Activated effector memory CD4-positive, alpha-beta T cell treated with anti-CD3 and anti-CD28 coated beads, Interleukin-2, amount 50 U/mL, for 16 hours (primary cell): Measurements from ENCODE around the gene HSCB.
"Not testable (repeated sequence)": the region's sequence is repeated elsewhere in the genome, so short reads cannot be mapped to it uniquely, and the experiment has no call there.

ENCODE experiments used
- DNase-seq: peaks from one replicate; pipeline ENCODE4 v3.0.0-alpha.2; 2020

HSCB gene, protein sequence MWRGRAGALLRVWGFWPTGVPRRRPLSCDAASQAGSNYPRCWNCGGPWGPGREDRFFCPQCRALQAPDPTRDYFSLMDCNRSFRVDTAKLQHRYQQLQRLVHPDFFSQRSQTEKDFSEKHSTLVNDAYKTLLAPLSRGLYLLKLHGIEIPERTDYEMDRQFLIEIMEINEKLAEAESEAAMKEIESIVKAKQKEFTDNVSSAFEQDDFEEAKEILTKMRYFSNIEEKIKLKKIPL

DNA sequence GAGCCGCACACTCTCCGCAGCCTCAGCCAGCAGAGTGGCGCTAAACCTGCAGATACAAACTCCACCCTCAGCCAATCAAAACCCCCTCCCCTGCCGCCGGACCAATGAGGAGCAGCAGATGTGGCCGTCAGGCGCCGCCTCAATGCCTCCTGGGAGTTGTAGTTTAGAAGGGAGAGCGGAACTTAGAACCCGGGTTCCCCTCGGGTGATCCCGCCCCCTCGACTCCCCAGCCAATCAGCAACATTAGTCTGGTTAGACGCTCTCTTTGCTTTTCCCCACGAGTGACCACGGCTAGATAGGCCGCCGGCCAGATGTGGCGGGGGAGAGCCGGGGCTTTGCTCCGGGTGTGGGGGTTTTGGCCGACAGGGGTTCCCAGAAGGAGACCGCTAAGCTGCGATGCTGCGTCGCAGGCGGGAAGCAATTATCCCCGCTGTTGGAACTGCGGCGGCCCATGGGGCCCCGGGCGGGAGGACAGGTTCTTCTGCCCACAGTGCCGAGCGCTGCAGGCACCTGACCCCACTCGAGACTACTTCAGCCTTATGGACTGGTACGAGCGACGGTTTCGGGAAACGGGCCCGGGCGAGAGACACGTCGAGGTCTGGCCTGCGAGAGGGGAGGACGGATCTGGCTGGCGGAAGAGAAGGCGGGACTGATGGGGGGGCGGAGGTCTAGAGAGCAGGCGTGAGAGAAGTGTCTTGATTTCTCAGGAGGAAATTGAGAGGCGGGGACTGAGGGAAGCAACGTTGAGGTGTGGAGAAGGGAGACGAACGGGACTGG lies at the start of gene HSCB, which contains the start of gene CHEK2:
Gene HSCB (plus strand): TSS at position 255 of the 777 bp plus-strand sequence. CDS start 57 bp downstream, at position 312.
Gene CHEK2 (minus strand): TSS at position 36 of the 777 bp plus-strand sequence. CDS start 7,099 bp downstream, outside the sequence.
- DNase-seq, result peak; percentile 99

DNA sequence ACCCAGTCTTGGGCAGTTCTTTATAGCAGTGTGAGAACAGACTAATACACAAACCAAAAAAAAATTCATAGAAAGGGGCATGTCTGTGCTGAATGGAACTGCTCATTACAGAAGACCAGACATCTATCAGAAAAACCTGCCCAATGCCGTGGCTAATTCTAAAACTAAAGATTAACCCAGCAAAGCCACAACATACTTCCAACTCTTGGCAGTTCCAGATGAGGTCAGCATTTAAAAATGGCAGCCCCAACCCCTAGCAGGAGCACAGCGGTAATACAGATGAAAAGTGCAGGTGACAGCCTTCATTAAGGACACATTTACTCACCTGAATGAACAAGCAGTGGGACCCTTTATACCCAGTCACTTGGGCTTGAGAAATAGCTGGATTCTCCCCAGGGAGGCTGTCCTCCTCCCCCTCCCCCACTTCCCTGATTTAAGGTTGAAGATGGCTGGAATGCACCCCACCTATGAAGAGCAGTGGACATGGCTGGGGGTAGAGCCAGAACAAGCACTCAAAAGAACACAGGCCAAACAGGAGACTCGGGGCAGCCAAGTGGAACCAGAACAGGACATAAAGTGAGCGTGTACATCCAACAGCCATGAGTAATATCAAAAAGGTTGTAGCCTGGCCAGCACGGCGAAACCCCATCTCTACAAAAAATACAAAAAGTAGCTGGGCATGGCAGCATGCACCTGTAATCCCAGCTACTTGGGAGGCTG lies 48.6 kb upstream of the HSCB start:
- DNase-seq, result not testable (repeated sequence)

DNA sequence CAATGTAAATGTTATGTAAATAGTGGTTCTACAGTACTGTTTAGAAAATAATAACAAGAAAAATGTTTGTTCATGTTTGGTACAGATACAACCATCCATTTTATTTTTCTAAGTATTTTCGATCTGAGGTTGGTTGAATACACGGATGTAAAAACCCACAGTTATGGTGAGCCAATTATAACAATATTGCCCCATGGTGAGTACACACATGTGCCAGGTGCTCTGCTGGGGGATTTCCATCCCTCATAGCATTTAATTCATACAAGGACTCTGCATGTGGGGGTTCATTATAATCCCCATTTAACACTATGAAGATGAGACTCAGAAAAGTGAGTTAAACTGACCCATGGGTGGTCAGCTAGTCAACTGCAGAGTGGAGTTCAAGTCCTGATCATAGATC lies 38.9 kb upstream of the HSCB start:
- no peak for DNase-seq

DNA sequence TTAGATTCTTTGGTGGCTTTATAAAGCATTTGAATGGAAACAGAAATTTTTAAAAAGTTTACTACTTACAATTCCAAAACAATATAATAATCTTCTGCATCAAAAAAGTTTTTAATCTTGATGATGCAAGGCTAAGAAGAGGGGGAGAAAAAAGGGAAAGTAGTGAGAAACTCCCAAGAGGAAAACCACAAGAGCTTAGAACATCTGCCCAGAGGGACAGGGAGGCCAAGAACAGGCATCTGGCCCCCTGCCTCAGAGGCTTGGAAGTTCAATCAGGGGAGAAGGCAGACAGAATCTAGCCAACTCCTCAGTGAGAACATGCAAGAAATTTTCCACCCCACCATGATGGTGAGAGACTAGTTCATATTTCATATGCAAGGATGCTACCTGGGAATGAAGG lies 38.4 kb upstream of the HSCB start:
- DNase-seq, result no peak

DNA sequence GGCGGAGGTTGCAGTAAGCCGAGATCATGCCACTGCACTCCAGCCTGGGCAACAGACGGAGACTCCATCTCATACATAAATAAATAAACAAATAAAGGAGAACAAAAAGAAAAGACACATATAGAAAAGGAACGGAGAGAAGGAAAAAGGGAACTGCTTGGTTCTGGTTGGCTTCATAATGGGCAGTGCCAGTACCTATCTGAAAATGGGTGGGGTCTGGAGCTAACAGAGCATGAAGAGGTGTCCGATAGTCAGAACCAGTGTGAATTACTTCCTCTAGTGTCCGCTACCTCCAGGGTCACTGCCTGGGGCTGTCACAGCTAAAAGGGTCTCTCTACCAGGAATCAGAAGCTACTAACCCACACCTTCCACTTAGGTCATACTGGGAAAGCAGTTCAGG lies 35.0 kb upstream of the HSCB start:
- no peak for DNase-seq

DNA sequence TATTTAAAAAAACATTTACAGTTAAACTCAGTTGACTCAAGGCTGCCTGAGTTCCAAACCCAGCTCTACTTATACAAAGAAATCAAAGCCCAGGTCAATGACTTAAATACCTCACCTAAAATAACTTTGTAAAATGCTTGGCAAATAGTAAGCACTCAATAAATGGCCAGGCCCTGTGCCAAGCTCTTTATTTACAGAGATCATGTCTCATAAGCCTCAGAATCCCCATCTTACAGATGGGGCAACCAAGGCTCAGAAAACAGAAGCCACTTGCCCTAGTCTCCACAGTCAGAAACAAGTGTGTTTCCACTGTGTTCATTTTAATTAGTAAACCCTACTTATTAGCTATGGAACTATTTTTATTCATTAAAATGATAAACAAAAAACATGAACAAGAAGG lies 31.7 kb upstream of the HSCB start:
- no peak for DNase-seq

DNA sequence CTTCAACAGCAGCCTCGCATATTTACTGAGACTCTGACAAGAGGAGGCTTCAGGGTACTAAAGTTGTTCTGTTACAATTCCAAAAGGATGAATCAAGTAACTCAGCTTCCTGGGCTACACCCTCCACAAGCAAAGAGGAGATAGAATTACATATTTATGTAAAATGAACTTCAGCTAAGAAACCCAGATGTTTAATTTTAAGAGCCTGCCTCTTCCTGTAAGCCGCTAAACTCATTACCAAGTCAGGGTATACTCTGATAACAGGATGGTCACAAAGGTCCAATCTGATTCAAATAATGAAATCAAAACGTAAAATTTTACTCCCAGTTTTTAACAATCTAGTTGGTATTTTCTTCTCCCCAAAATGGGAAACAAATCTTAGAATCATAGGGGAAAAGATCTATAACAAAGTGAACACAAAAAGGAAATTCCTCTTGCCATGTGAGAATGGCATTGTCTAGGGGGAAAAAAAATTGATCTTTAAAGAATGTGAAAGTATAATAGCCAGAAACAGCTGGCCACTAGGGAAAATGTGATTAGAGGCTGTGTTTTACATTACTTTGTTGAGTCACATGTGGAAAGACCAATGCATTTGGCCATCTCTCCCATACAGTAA lies 31.2 kb upstream of the HSCB start:
- no peak for DNase-seq

DNA sequence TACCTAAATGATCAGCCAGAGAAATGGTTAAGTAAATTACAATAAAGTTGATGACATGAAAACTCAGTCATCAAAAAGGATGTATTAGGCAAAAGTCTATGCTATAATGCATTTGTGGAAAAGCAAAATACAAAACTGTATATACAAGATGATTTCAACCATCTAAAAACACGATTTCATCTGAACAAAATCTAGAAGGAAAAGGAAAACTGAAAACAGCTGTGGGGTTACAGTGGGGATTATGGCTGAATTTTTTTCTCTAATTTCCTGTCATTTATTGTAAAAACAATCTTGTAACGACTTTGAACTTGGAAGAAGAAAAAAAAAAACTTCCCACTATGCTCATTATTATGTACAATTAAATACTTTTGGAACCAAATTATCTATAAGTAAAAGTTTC lies 30.5 kb upstream of the HSCB start:
- no peak for DNase-seq

DNA sequence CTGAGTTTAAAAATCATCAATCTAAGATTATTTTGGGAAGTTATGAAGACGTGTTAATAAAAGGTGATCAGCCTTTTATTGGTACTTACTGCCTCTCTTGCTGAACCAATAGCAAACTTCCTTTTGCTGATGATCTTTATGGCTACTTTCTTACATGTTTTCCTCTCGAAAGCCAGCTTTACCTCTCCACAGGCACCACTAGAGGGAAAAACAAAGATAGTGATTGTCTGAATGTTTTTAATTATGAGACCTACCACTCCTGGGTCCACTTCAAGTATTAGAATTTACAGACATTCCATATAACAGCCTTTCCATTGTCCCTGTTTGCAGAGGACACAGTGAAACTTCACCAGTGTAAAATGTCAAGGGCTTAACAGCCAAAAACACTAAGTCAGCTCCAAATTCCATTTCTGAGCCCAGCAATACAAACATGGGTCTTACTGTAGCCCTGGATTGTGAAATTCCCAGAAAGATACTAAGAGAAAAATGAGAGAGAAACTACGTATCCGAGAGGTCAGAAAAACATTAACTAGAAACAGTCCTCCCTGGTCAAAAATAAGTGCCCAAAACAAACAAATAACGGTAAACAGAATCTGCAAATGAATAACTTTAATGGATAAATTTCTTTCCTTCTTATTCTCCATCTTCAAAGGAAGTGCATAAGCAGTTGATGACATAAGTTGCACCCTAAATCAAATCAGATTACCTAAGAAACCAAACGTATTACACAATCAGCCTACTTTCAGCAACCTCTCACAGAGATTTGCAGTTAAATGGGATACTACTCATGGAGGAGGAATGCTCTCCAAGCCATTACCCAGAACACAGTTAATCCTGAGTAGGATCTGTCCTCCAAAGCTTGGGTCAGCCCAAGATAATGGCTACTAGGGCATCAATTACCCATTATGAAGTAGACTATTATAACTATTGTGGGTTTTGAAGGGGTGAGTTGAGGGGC lies 29.7 kb upstream of the HSCB start:
- DNase-seq, result no peak

DNA sequence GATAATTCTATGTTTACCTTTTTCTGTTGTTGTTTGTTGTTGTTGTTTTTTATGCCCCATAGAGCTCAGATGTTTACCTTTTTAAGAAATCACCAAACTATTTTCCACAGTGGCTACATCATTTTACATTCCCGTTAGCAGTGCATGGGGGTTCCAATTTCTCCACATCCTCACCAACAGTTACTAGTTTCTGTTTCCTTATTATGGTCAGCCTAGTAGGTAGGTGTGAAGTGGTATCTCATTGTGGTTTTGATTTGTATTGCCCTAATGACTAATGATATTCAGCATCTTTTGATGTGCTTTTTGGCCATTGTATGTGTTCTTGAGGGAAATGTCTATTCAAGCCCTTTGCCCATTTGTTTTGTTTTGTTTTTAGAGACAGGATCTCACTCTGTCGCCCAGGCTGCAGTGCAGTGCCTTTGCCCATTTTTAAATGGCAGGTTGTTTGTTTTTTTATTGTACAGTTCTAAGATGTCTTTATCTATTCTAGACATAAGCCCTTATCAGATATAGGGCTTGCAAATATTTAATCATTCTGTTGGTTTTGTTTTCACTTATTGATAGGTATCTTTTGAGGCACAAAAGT lies 27.7 kb upstream of the HSCB start:
- no peak for DNase-seq

DNA sequence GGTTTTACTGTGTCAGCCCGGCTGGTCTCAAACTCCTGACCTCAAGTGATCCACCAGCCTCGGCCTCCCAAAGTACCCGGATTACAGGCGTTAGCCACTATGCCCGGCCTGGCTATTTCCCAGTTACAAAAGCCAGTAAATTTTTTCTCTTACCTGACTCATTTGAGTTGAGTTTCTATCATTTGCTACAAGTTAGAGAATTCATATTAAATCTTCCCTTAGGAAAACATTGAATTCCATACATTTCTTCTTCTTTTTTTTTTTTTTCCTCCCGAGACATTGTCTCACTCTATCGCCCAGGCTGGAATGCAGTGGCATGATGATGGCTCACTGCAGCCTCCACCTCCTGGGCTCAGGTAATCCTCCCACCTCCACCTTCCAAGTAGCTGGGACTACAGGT lies 26.2 kb upstream of the HSCB start:
- DNase-seq, result no peak

DNA sequence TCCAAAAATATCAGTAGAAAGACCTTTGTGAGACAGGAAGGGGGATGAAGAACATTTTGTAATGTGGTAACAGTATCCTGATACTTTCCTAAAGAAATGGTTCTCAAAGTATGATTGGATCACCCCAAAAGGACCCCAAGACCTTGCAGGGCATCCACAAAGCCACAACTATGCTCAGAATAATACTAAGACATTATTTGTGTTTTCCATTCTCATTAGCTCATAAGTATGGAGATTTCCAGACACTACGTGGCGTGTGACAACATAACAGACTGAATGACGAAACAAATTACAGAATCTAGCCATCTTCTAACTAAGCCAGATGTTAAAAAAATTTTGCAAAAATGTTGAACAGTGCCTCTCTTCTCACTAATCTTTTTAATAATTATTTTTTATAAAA lies 25.2 kb upstream of the HSCB start:
- no peak for DNase-seq

DNA sequence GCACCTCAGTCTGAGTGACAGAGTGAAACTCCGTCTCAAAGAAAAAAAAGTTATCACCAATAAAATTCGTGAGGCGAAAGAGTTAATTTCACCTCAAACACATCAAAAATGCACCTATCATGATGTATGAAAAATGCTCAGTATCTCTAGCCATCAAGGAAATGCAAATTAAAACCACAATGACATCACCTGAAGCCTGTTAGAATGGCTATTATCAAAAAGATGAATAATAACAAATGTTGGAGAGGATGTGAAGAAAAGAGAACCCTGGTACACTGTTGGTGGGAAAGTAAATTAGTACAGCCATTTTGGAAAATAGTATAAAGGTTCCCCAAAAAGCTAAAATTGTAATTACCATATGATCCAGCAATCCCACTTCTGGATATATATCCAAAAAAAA lies 23.8 kb upstream of the HSCB start:
- no peak for DNase-seq

DNA sequence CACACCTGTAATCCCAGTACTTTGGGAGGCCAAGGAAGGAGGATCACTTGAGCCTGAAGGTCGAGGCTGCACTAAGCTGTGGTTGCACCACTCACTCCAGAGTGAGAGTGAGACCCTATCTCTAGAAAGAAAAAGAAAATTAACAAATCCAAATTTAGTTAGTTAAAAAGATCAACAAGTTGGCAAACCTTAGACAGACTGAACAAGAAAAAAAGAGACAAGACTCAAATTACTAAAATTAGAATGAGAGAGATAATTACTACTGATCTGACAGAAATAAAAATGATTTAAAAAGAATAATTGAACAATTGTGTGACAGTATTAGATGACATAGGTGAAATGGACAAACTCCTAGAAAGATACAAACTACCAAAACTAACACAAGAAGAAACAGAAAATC lies 13.8 kb upstream of the HSCB start:
- no peak for DNase-seq

DNA sequence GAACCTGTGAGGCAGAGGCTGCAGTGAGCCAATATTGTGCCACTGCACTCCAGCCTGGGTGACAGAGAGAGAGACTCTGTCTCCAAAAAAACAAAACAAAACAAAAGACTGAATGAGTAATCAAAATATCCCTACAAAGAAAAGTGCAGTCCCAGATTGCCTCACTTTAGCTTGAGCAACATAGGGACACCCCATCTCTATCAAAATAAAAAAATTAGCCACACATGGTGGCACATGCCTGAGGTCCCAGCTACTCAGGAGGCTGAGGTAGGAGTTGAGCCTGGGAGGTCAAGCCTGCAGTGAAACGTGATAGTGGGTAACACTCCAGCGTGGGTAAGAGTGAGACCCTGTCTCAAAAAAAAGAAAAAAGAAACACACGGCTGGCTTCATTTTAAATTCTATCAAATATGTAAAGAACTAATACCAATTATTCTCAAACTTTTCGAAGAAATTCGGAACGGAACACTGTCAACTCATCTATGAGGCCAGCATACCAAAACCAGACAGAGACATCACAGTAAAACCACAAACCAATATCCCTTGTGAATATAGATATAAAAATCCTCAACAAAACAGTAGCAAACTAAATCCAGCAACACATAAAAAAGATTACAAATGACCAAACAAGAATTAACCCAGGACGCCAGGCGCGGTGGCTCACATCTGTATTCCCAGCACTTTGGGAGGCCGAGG lies 13.1 kb upstream of the HSCB start:
- DNase-seq, result no peak

DNA sequence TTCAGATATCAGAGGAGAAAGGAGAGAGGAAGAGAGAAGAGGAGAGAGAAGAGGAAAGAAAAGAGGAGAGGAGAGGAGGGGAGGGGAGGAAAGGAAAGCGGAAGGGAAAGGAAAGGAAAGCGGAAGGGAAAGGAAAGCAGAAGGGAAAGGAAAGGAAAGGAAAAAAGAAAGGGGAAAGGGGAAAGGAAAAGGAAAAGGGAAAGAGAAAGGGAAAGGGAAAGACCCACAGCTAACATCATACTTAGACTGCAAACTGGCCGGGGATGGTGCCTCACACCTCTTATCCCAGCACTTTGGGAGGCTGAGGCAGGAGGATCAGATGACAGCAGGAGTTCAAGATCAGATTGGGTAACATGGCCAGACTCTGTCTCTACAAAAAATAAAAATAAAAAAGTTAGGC lies 11.7 kb upstream of the HSCB start:
- no peak for DNase-seq

DNA sequence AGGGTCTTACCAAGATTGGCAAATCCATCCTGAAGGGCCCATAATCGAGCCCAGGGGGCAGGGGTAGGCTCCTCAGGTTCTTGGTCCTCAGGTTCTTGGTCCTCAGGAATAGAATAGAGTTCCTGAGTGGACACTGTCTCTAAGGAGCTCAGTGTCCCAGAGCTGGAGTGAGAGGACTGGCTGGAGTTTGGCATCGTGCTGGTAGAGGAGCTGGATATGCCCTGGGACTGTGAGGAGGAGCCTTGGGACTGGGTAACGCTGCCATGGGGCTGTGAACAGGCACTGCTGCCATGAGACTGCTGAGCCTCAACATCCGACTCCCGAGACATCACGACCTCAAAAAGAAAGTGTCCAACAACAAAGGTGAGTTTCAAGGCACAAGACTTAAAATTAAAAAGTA lies 7.4 kb upstream of the HSCB start:
- DNase-seq, result no peak

DNA sequence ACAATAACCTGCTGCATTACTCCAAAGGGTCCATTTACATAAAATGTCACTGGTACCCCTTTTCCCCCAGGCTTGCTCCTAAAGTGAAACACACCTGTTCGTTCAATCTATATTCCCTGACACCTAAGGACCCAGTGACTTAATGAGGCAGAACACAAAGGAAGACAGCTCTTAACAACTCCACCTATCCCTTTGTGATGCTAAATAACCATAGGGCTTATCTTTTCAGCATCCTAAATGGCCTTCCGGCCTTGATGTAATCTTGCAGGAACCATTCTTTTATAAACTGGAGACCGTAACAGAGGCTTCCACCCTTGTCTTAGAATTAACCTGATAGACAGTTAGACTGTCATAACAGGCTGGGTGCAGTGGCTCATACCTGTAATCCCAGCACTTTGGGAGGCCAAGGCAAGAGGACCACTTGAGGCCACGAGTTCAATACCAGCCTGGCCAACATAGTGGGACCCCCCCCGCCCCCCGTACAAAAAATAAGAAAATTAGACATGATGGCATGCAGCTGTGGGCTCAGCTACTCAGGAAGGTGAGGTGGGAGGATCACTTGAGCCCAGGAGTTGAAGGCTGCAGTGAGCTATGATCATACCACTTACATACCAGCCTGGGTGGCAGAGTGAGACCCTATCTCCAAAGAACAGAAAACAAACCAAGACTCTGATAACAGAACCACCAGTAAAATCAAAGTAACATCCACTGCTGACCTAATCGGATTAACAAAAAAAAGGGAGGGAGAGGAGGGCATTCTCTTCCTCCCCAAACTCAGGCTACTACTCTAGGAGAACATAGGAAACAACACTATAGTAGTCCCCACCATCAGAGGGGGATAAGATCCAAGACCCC lies 5.3 kb upstream of the HSCB start:
- no peak for DNase-seq

DNA sequence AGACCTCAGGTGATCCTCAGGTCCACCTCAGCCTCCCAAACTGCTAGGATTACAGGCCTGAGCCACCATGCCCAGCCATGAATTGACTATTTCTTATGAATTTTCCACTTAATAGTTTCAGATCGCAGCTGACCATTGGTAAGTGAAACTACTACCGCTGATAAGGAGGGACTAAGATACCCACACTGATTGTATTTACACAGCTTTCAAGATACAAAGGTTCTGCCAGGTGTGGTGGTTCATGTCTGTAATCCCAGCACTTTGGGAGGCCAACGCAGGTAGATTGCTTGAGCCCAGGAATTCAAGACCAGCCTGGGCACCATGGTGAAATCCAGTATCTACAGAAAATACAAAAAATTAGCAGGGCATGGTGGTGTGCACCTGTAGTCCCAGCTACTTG lies 4.1 kb upstream of the HSCB start:
- no peak for DNase-seq

DNA sequence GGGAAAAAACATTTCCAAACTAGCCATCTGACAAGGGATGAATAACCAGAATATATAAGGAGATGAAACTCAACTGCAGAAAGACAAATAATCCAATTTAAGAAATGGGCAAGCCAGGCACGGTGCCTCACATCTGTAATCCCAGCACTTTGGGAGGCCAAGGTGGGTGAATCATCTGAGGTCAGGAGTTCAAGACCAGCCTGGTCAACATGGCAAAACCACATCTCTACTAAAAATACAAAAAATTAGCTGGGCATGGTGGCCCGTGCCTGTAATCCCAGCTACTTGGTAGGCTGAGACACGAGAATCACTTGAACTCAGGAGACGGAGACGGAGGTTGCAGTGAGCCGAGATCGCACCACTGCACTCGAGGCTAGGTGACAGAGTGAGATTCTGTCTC lies 3.0 kb upstream of the HSCB start:
- DNase-seq, result not testable (repeated sequence)
